ENCODE data around the gene LIN28B.
"Not testable (repeated sequence)": the region's sequence is repeated elsewhere in the genome, so short reads cannot be mapped to it uniquely, and the experiment has no call there.

LIN28B gene

GRCh38 chr6:105075210-105075609, 118.3 kb downstream of the LIN28B start:
- Histone ChIP-seq H3K36me3 (ENCODE audit: control insufficient read depth, insufficient read depth, low read length, severe bottlenecking) (no peaks in the 10 kb centered on the region), H3K9me3 (ENCODE audit: control insufficient read depth, low read length) (no peaks in the 10 kb centered on the region), H3K4me3 (ENCODE audit: low read length) (no peak overlapping the region), H3K9ac (ENCODE audit: low read length) (no peak overlapping the region), H3K4me1 (ENCODE audit: control insufficient read depth, insufficient read depth, low read length) (peaks cover 23% of the 10 kb centered on the region), H3K27me3 (replicated peaks; ENCODE audit: control insufficient read depth, insufficient read depth, low read length) (no peaks in the 10 kb centered on the region)
- no peak for DNase-seq (ENCODE audit: low read depth)

- H3K36me3 ChIP-seq (ENCODE audit: control insufficient read depth, insufficient read depth, low read length, severe bottlenecking); H3K9me3 ChIP-seq (ENCODE audit: control insufficient read depth, low read length); DNase-seq (ENCODE audit: low read depth); H3K9ac ChIP-seq (ENCODE audit: low read length); H3K4me3 ChIP-seq (ENCODE audit: low read length); H3K27me3 ChIP-seq (replicated peaks; ENCODE audit: control insufficient read depth, insufficient read depth, low read length): not testable (repeated sequence)
- peaks cover 23% of the 10 kb centered on the region for H3K4me1 ChIP-seq (ENCODE audit: control insufficient read depth, insufficient read depth, low read length)
Measured at GRCh38 chr6:105076418-105076817, 119.5 kb downstream of the LIN28B start.

GRCh38 chr6:105077596-105078385, 120.9 kb downstream of the LIN28B start:
- DNase-seq (ENCODE audit: low read depth): peak; percentile 84
- peak overlapping the region; percentile 15 for H3K4me3 ChIP-seq (ENCODE audit: low read length)

GRCh38 chr6:105078386-105078708, 121.4 kb downstream of the LIN28B start:
- Histone ChIP-seq H3K4me1 (ENCODE audit: control insufficient read depth, insufficient read depth, low read length) (peaks cover 13% of the 10 kb centered on the region), H3K9ac (ENCODE audit: low read length) (no peak overlapping the region), H3K27me3 (replicated peaks; ENCODE audit: control insufficient read depth, insufficient read depth, low read length) (no peaks in the 10 kb centered on the region), H3K36me3 (ENCODE audit: control insufficient read depth, insufficient read depth, low read length, severe bottlenecking) (no peaks in the 10 kb centered on the region), H3K9me3 (ENCODE audit: control insufficient read depth, low read length) (no peaks in the 10 kb centered on the region), H3K4me3 (ENCODE audit: low read length) (no peak overlapping the region)
- DNase-seq (ENCODE audit: low read depth): no peak

More at GRCh38 chr6:105077596-105078385, 120.9 kb downstream of the LIN28B start:
- Histone ChIP-seq H3K27me3 (replicated peaks; ENCODE audit: control insufficient read depth, insufficient read depth, low read length) (no peaks in the 10 kb centered on the region), H3K4me1 (ENCODE audit: control insufficient read depth, insufficient read depth, low read length) (peaks cover 17% of the 10 kb centered on the region), H3K9ac (ENCODE audit: low read length) (peak overlapping the region; percentile 22), H3K9me3 (ENCODE audit: control insufficient read depth, low read length) (no peaks in the 10 kb centered on the region), H3K36me3 (ENCODE audit: control insufficient read depth, insufficient read depth, low read length, severe bottlenecking) (no peaks in the 10 kb centered on the region)

GRCh38 chr6:105080279-105080678, 123.4 kb downstream of the LIN28B start:
- Histone ChIP-seq H3K9me3 (ENCODE audit: control insufficient read depth, low read length) (no peaks in the 10 kb centered on the region), H3K4me1 (ENCODE audit: control insufficient read depth, insufficient read depth, low read length) (peaks cover 11% of the 10 kb centered on the region), H3K36me3 (ENCODE audit: control insufficient read depth, insufficient read depth, low read length, severe bottlenecking) (no peaks in the 10 kb centered on the region), H3K27me3 (replicated peaks; ENCODE audit: control insufficient read depth, insufficient read depth, low read length) (no peaks in the 10 kb centered on the region), H3K9ac (ENCODE audit: low read length) (no peak overlapping the region), H3K4me3 (ENCODE audit: low read length) (no peak overlapping the region)
- no peak for DNase-seq (ENCODE audit: low read depth)

- H3K9me3 ChIP-seq (ENCODE audit: control insufficient read depth, low read length); H3K4me3 ChIP-seq (ENCODE audit: low read length); H3K36me3 ChIP-seq (ENCODE audit: control insufficient read depth, insufficient read depth, low read length, severe bottlenecking); H3K4me1 ChIP-seq (ENCODE audit: control insufficient read depth, insufficient read depth, low read length); H3K9ac ChIP-seq (ENCODE audit: low read length); H3K27me3 ChIP-seq (replicated peaks; ENCODE audit: control insufficient read depth, insufficient read depth, low read length): not testable (repeated sequence)
- peak; percentile 77 for DNase-seq (ENCODE audit: low read depth)
Measured at GRCh38 chr6:105081662-105082061, 124.8 kb downstream of the LIN28B start.

- H3K9me3 ChIP-seq (ENCODE audit: control insufficient read depth, low read length): no peaks in the 10 kb centered on the region
- peak; percentile 81 for DNase-seq (ENCODE audit: low read depth)
Measured at GRCh38 chr6:105087571-105088211, 130.8 kb downstream of the LIN28B start.

DNA sequence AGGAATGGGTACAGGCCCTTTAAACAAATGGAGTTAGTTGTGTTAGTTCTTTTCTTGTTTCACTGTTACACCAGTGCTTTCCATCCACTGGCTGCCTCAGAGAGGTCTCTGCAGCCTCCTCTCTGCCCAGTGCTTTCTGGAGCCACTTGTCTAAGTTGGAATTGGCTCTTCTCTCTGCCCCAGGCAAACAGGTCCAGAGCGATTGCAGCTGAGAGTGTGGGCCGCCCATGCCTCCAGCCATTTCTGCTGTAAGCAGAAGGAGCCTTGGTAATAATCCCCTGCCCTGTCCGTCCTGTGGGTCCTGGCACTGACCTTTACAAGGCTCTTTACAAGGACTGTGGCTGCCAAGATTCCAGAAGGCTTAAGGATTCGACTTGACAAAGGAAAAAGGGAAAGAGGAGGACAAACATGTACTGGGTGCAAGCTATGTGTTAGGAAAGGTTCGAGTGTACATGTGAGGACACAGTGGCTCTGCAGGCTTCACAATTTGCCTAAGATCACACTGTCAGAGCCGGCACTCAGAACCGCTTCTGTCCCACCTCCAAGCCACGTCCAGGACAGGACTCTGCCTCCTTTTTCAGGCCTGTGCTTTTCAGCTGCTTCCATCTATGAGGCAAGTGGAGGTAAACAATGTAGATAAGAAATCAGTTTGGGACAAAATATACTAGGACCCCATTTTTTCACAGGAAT, 134.4 kb downstream of the LIN28B start:
- Histone ChIP-seq H3K36me3 (ENCODE audit: control insufficient read depth, insufficient read depth, low read length, severe bottlenecking) (no peaks in the 10 kb centered on the region), H3K9me3 (ENCODE audit: control insufficient read depth, low read length) (no peaks in the 10 kb centered on the region), H3K27me3 (replicated peaks; ENCODE audit: control insufficient read depth, insufficient read depth, low read length) (no peaks in the 10 kb centered on the region), H3K4me3 (ENCODE audit: low read length) (no peak overlapping the region), H3K4me1 (ENCODE audit: control insufficient read depth, insufficient read depth, low read length) (no peaks in the 10 kb centered on the region), H3K9ac (ENCODE audit: low read length) (no peak overlapping the region)
- DNase-seq (ENCODE audit: low read depth): no peak

More at GRCh38 chr6:105087571-105088211, 130.8 kb downstream of the LIN28B start:
- Histone ChIP-seq H3K4me1 (ENCODE audit: control insufficient read depth, insufficient read depth, low read length) (no peaks in the 10 kb centered on the region), H3K4me3 (ENCODE audit: low read length) (no peak overlapping the region), H3K27me3 (replicated peaks; ENCODE audit: control insufficient read depth, insufficient read depth, low read length) (no peaks in the 10 kb centered on the region), H3K36me3 (ENCODE audit: control insufficient read depth, insufficient read depth, low read length, severe bottlenecking) (no peaks in the 10 kb centered on the region), H3K9ac (ENCODE audit: low read length) (no peak overlapping the region)

DNA sequence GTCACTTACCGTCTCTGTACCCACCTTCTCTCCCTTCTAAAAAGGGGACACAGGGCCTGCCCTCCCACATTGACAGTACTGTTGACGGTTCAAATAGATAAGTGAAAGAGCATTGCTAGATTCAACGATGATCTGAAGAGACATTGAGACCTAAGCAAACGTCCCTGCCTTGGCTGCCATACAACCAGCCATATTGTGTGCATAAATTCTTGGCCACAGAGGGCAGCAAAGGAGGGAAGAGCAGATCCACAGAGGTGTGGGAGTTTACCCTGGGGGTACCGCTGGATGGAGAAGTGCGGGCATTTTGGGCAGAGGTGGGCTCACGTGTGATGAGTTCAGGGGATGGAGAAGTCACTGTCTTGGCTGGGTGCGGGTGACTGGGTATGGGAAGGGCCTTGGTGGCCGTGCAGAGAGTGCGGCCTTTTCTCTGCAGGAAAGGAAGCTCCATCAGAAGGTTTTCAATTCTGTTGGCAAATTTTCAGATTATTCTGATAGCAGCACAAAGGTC, 137.3 kb downstream of the LIN28B start:
- Histone ChIP-seq H3K9ac (ENCODE audit: low read length) (no peak overlapping the region), H3K9me3 (ENCODE audit: control insufficient read depth, low read length) (no peaks in the 10 kb centered on the region), H3K36me3 (ENCODE audit: control insufficient read depth, insufficient read depth, low read length, severe bottlenecking) (no peaks in the 10 kb centered on the region), H3K4me1 (ENCODE audit: control insufficient read depth, insufficient read depth, low read length) (no peaks in the 10 kb centered on the region), H3K4me3 (ENCODE audit: low read length) (no peak overlapping the region), H3K27me3 (replicated peaks; ENCODE audit: control insufficient read depth, insufficient read depth, low read length) (no peaks in the 10 kb centered on the region)
- no peak for DNase-seq (ENCODE audit: low read depth)

GRCh38 chr6:105095139-105095538, 138.2 kb downstream of the LIN28B start:
- H3K9ac ChIP-seq (ENCODE audit: low read length): no peak overlapping the region
- no peaks in the 10 kb centered on the region for H3K4me1 ChIP-seq (ENCODE audit: control insufficient read depth, insufficient read depth, low read length)
- DNase-seq (ENCODE audit: low read depth): no peak
- H3K36me3 ChIP-seq (ENCODE audit: control insufficient read depth, insufficient read depth, low read length, severe bottlenecking): no peaks in the 10 kb centered on the region
- no peaks in the 10 kb centered on the region for H3K9me3 ChIP-seq (ENCODE audit: control insufficient read depth, low read length)
- no peaks in the 10 kb centered on the region for H3K27me3 ChIP-seq (replicated peaks; ENCODE audit: control insufficient read depth, insufficient read depth, low read length)
- no peak overlapping the region for H3K4me3 ChIP-seq (ENCODE audit: low read length)

DNA sequence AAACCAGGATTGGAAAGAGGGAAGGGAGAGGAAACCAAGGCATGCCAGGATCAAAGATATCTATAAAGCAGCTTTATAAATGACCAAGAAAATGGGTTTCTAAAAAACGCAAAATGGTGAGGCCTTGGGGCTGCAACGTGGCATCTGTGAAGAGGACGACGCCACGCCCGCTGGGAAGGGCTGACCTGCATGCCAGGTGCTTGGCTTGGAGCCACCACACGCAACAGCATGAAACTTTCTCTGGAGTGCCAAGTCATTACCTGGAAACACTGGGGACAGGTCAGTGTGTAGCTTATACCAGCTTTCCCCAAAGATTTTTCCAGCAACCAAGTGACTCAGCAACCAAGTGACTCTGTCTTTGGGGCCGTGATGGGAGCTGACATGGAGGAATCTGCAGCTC, 140.4 kb downstream of the LIN28B start:
- DNase-seq (ENCODE audit: low read depth): no peak
- Histone ChIP-seq H3K9ac (ENCODE audit: low read length) (no peak overlapping the region), H3K9me3 (ENCODE audit: control insufficient read depth, low read length) (no peaks in the 10 kb centered on the region), H3K27me3 (replicated peaks; ENCODE audit: control insufficient read depth, insufficient read depth, low read length) (no peaks in the 10 kb centered on the region), H3K4me3 (ENCODE audit: low read length) (no peak overlapping the region), H3K4me1 (ENCODE audit: control insufficient read depth, insufficient read depth, low read length) (no peaks in the 10 kb centered on the region), H3K36me3 (ENCODE audit: control insufficient read depth, insufficient read depth, low read length, severe bottlenecking) (no peaks in the 10 kb centered on the region)
